Gastrocnemius medialis (tissue), 4 donors: ENCODE data around the gene RCL1.

Experiments
- POLR2A ChIP-seq, 2 donors: fragments of 450-650 bp; IDR thresholded peaks; one replicate each; pipeline ENCODE4 v1.6.1; 2017; ENCODE audit warnings: antibody characterized with exemption in 2 of 2, mild to moderate bottlenecking in 2 of 2, moderate library complexity in 2 of 2
- TF ChIP-seq, protein P1 (sequence below), 5 experiments: fragments of 450-650 bp in 3 of 5; fragments of 200-600 bp in 2 of 5; sonication (generic) in 2 of 5; IDR thresholded peaks in 4 of 5; conservative IDR thresholded peaks in 1 of 5; 1 replicate in 4 of 5; 2 replicates in 1 of 5; pipeline ENCODE4 v1.5.1; 2016 to 2019; ENCODE audit warnings: antibody characterized with exemption in 5 of 5, mild to moderate bottlenecking in 3 of 5, moderate library complexity in 3 of 5

DNA sequence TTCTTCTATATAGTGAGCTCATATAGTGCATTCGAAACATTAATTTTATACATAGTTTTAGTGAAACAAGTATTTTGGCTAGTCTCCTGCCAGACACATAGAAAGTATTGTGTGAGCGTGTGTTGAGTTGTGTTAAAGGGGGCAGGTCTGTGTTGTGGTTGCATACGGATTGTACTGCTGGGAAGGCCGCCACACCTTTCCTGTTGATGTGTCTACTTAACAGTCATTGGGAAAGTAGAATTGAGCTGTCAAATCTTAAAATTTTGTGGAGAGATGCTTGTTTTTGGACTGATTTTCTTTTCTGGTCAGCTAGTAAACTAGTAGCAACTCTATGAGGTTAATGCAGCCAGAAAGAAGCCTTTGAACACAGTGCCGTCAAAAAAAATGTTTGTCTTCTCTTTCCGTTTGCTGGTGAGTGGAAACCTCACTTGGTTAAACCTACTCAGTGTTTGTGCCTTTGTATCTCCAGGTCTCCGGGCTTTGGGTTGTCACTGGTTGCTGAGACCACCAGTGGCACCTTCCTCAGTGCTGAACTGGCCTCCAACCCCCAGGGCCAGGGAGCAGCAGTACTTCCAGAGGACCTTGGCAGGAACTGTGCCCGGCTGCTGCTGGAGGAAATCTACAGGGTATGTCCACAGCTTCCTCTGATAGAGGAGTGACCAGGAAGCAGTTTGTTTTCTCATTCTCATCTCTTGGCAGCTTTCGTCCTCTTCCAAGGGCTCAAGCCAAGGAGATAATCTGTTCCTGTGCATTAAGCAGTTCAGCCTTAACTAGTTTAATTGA, 51.5 kb downstream of the RCL1 start:
- TF ChIP-seq, protein P1, sequence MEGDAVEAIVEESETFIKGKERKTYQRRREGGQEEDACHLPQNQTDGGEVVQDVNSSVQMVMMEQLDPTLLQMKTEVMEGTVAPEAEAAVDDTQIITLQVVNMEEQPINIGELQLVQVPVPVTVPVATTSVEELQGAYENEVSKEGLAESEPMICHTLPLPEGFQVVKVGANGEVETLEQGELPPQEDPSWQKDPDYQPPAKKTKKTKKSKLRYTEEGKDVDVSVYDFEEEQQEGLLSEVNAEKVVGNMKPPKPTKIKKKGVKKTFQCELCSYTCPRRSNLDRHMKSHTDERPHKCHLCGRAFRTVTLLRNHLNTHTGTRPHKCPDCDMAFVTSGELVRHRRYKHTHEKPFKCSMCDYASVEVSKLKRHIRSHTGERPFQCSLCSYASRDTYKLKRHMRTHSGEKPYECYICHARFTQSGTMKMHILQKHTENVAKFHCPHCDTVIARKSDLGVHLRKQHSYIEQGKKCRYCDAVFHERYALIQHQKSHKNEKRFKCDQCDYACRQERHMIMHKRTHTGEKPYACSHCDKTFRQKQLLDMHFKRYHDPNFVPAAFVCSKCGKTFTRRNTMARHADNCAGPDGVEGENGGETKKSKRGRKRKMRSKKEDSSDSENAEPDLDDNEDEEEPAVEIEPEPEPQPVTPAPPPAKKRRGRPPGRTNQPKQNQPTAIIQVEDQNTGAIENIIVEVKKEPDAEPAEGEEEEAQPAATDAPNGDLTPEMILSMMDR (IDR thresholded peaks at IDR 0.05 in 4 of 5, conservative IDR thresholded peaks at IDR 0.05 in 1 of 5) = no peak
- no peak for TF ChIP-seq POLR2A (IDR thresholded peaks at IDR 0.05)
